ENCODE data around the gene SLC25A38.

The SLC25A38 gene

GRCh38 chr3:39384665-39385000 lies 1.5 kb downstream of the SLC25A38 start:
- no peaks in the 10 kb centered on the region for H3K9me3 ChIP-seq (ENCODE audit: control extremely low read depth in 1 of 5, control insufficient read depth in 4 of 5, insufficient read depth in 2 of 5, low read depth in 1 of 5, low read length in 4 of 5)
- WGBS (ENCODE audit: insufficient coverage) = 71% methylated on average over 3 of the region's 14 CpGs
- H3K27me3 ChIP-seq (replicated peaks in 2 of 5; ENCODE audit: control insufficient read depth in 4 of 5, insufficient read depth in 5 of 5, low read length in 4 of 5) = no peaks in the 10 kb centered on the region
- no peak for DNase-seq
- CTCF ChIA-PET = interaction anchor here (0.9 to 2.9 kb wide), 4 partner anchors 14 to 93 kb away, joined by 3 to 11 read pairs (median 4); no protein-coding TSS in a partner anchor
- peak overlapping the region in 1 of 2 experiments; percentile 73 for H3K27ac ChIP-seq (ENCODE audit: insufficient read depth in 1 of 2, low read depth in 1 of 2, low read length in 2 of 2, poor library complexity in 1 of 2, severe bottlenecking in 2 of 2)
- peaks cover 0 to 16% (median 8%) of the 10 kb centered on the region in 4 experiments for H3K36me3 ChIP-seq (ENCODE audit: control insufficient read depth in 4 of 4, insufficient read depth in 4 of 4, low read length in 3 of 4)
- peak overlapping the region in 6 of 7 experiments; percentile 49 to 95 (median 84) for H3K4me3 ChIP-seq (ENCODE audit: control insufficient read depth in 1 of 7, extremely low read depth in 1 of 7, insufficient read depth in 4 of 7, low read depth in 2 of 7, low read length in 6 of 7)
- POLR2A ChIA-PET = interaction anchor here (1.3 kb wide), 1 partner anchor 13 kb away, joined by 3 read pairs; no protein-coding TSS in a partner anchor
- H3K4me1 ChIP-seq (ENCODE audit: control extremely low read depth in 1 of 4, control insufficient read depth in 4 of 4, insufficient read depth in 4 of 4, low read length in 3 of 4) = peaks cover 0 to 44% (median 30%) of the 10 kb centered on the region in 4 experiments

- no peaks in the 10 kb centered on the region for H3K27me3 ChIP-seq (replicated peaks in 2 of 5; ENCODE audit: control insufficient read depth in 4 of 5, insufficient read depth in 5 of 5, low read length in 4 of 5)
- 83% methylated on average over 9 of the region's 9 CpGs for WGBS (ENCODE audit: insufficient coverage)
- peak overlapping the region in 1 of 7 experiments; percentile 8 for H3K4me3 ChIP-seq (ENCODE audit: control insufficient read depth in 1 of 7, extremely low read depth in 1 of 7, insufficient read depth in 4 of 7, low read depth in 2 of 7, low read length in 6 of 7)
- ChIA-PET POLR2A (no interaction called here), CTCF (interaction anchor here (1.0 to 2.9 kb wide), 6 partner anchors 10 to 97 kb away, joined by 3 to 11 read pairs (median 4); no protein-coding TSS in a partner anchor)
- DNase-seq = no peak
- H3K27ac ChIP-seq (ENCODE audit: insufficient read depth in 1 of 2, low read depth in 1 of 2, low read length in 2 of 2, poor library complexity in 1 of 2, severe bottlenecking in 2 of 2) = no peak overlapping the region
- H3K4me1 ChIP-seq (ENCODE audit: control extremely low read depth in 1 of 4, control insufficient read depth in 4 of 4, insufficient read depth in 4 of 4, low read length in 3 of 4) = peaks cover 0 to 41% (median 29%) of the 10 kb centered on the region in 4 experiments
- peaks cover 0 to 24% (median 14%) of the 10 kb centered on the region in 4 experiments for H3K36me3 ChIP-seq (ENCODE audit: control insufficient read depth in 4 of 4, insufficient read depth in 4 of 4, low read length in 3 of 4)
- no peaks in the 10 kb centered on the region for H3K9me3 ChIP-seq (ENCODE audit: control extremely low read depth in 1 of 5, control insufficient read depth in 4 of 5, insufficient read depth in 2 of 5, low read depth in 1 of 5, low read length in 4 of 5)
Measured at GRCh38 chr3:39385456-39386090, 2.4 kb downstream of the SLC25A38 start.

DNA sequence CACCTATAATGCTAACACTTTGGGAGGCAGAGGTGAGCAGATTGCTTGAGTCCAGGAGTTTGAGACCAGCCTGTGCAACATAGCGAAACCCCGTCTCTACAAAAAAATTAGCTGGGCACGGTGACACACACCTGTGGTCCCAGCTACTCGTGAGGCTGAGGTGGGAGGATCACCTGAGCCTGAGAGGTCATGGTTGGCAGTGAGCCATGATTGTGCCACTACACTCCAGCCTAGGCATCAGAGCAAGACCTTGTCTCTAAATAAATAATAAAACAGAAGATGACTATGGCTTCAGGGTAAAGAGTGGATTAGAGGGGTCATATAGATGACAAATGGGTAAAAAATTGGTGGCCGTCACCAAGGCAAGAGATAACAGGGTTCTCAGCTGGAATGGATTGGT lies 3.1 kb downstream of the SLC25A38 start:
- 100% methylated on average over 3 of the region's 5 CpGs for WGBS (ENCODE audit: insufficient coverage)
- H3K36me3 ChIP-seq (ENCODE audit: control insufficient read depth in 4 of 4, insufficient read depth in 4 of 4, low read length in 3 of 4) = peaks cover 3 to 31% (median 20%) of the 10 kb centered on the region in 4 experiments
- no peak for DNase-seq
- H3K27ac ChIP-seq (ENCODE audit: insufficient read depth in 1 of 2, low read depth in 1 of 2, low read length in 2 of 2, poor library complexity in 1 of 2, severe bottlenecking in 2 of 2) = no peak overlapping the region
- ChIA-PET CTCF (interaction anchor here (0.8 to 2.9 kb wide), 8 partner anchors 8 to 98 kb away, joined by 3 to 11 read pairs (median 4); no protein-coding TSS in a partner anchor), POLR2A (no interaction called here)
- peaks cover 0 to 41% (median 29%) of the 10 kb centered on the region in 4 experiments for H3K4me1 ChIP-seq (ENCODE audit: control extremely low read depth in 1 of 4, control insufficient read depth in 4 of 4, insufficient read depth in 4 of 4, low read length in 3 of 4)
- no peak overlapping the region for H3K4me3 ChIP-seq (ENCODE audit: control insufficient read depth in 1 of 7, extremely low read depth in 1 of 7, insufficient read depth in 4 of 7, low read depth in 2 of 7, low read length in 6 of 7)
- no peaks in the 10 kb centered on the region for H3K9me3 ChIP-seq (ENCODE audit: control extremely low read depth in 1 of 5, control insufficient read depth in 4 of 5, insufficient read depth in 2 of 5, low read depth in 1 of 5, low read length in 4 of 5)
- H3K27me3 ChIP-seq (replicated peaks in 2 of 5; ENCODE audit: control insufficient read depth in 4 of 5, insufficient read depth in 5 of 5, low read length in 4 of 5) = no peaks in the 10 kb centered on the region

DNA sequence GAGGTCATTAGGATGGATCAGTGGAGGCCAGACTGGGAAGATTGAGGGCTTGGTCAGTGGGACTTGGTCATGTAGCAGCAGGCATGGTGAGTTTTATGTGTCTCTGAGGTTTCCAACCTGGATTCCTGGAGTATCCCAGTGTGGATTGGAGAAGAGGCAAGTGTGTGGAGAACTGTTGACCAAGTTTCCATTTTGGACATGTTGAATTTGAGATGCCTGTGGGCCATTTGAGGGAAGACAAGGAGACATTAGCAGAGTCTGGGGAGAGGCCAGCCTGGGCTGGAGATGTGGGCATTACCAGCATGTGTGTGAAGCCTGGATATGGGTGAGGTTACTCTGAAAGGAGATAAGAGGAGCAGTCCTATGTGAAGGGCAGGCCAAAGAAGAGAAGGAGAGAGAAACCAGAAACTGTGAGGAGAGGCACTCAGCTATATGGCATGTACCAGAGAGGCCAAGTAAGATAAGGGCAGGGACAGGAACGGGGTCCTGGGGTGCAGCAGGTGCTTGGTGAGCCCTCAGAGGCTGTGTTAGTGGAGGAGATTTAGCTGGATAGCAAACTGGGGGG lies 4.3 kb downstream of the SLC25A38 start:
- POLR2A ChIA-PET = no interaction called here
- WGBS (ENCODE audit: insufficient coverage) = 75% methylated on average over 1 of the region's 1 CpG
- Histone ChIP-seq H3K36me3 (ENCODE audit: control insufficient read depth in 4 of 4, insufficient read depth in 4 of 4, low read length in 3 of 4) (peaks cover 3 to 42% (median 27%) of the 10 kb centered on the region in 4 experiments), H3K27me3 (replicated peaks in 2 of 5; ENCODE audit: control insufficient read depth in 4 of 5, insufficient read depth in 5 of 5, low read length in 4 of 5) (no peaks in the 10 kb centered on the region), H3K4me3 (ENCODE audit: control insufficient read depth in 1 of 7, extremely low read depth in 1 of 7, insufficient read depth in 4 of 7, low read depth in 2 of 7, low read length in 6 of 7) (no peak overlapping the region), H3K9me3 (ENCODE audit: control extremely low read depth in 1 of 5, control insufficient read depth in 4 of 5, insufficient read depth in 2 of 5, low read depth in 1 of 5, low read length in 4 of 5) (no peaks in the 10 kb centered on the region), H3K4me1 (ENCODE audit: control extremely low read depth in 1 of 4, control insufficient read depth in 4 of 4, insufficient read depth in 4 of 4, low read length in 3 of 4) (peaks cover 0 to 38% (median 27%) of the 10 kb centered on the region in 4 experiments), H3K27ac (ENCODE audit: insufficient read depth in 1 of 2, low read depth in 1 of 2, low read length in 2 of 2, poor library complexity in 1 of 2, severe bottlenecking in 2 of 2) (no peak overlapping the region)
- peak in 2 of 3 donors; percentile 38 to 62 for DNase-seq
- CTCF ChIA-PET = interaction anchor here (2.1 kb wide), 1 partner anchor 10 kb away, joined by 5 read pairs; no protein-coding TSS in a partner anchor

GRCh38 chr3:39388153-39388552 lies 5.0 kb downstream of the SLC25A38 start:
- H3K27ac ChIP-seq (ENCODE audit: insufficient read depth in 1 of 2, low read depth in 1 of 2, low read length in 2 of 2, poor library complexity in 1 of 2, severe bottlenecking in 2 of 2) = no peak overlapping the region
- ChIA-PET POLR2A (no interaction called here), CTCF (interaction anchor here (2.1 kb wide), 1 partner anchor 9 kb away, joined by 5 read pairs; no protein-coding TSS in a partner anchor)
- H3K9me3 ChIP-seq (ENCODE audit: control extremely low read depth in 1 of 5, control insufficient read depth in 4 of 5, insufficient read depth in 2 of 5, low read depth in 1 of 5, low read length in 4 of 5) = no peaks in the 10 kb centered on the region
- H3K27me3 ChIP-seq (replicated peaks in 2 of 5; ENCODE audit: control insufficient read depth in 4 of 5, insufficient read depth in 5 of 5, low read length in 4 of 5) = no peaks in the 10 kb centered on the region
- no peak for DNase-seq
- H3K36me3 ChIP-seq (ENCODE audit: control insufficient read depth in 4 of 4, insufficient read depth in 4 of 4, low read length in 3 of 4) = peaks cover 3 to 46% (median 30%) of the 10 kb centered on the region in 4 experiments
- H3K4me3 ChIP-seq (ENCODE audit: control insufficient read depth in 1 of 7, extremely low read depth in 1 of 7, insufficient read depth in 4 of 7, low read depth in 2 of 7, low read length in 6 of 7) = no peak overlapping the region
- WGBS (ENCODE audit: insufficient coverage) = 100% methylated on average over 2 of the region's 2 CpGs
- H3K4me1 ChIP-seq (ENCODE audit: control extremely low read depth in 1 of 4, control insufficient read depth in 4 of 4, insufficient read depth in 4 of 4, low read length in 3 of 4) = peaks cover 0 to 31% (median 21%) of the 10 kb centered on the region in 4 experiments

- no peaks in the 10 kb centered on the region for H3K27me3 ChIP-seq (replicated peaks in 2 of 5; ENCODE audit: control insufficient read depth in 4 of 5, insufficient read depth in 5 of 5, low read length in 4 of 5)
- 92% methylated on average over 2 of the region's 2 CpGs for WGBS (ENCODE audit: insufficient coverage)
- CTCF ChIA-PET = no interaction called here
- no peaks in the 10 kb centered on the region for H3K9me3 ChIP-seq (ENCODE audit: control extremely low read depth in 1 of 5, control insufficient read depth in 4 of 5, insufficient read depth in 2 of 5, low read depth in 1 of 5, low read length in 4 of 5)
- POLR2A ChIA-PET = no interaction called here
- H3K27ac ChIP-seq (ENCODE audit: insufficient read depth in 1 of 2, low read depth in 1 of 2, low read length in 2 of 2, poor library complexity in 1 of 2, severe bottlenecking in 2 of 2) = peak overlapping the region in 1 of 2 experiments; percentile 16
- DNase-seq = peak in 1 of 3 donors; percentile 53
- peaks cover 0 to 28% (median 16%) of the 10 kb centered on the region in 4 experiments for H3K4me1 ChIP-seq (ENCODE audit: control extremely low read depth in 1 of 4, control insufficient read depth in 4 of 4, insufficient read depth in 4 of 4, low read length in 3 of 4)
- peaks cover 3 to 52% (median 35%) of the 10 kb centered on the region in 4 experiments for H3K36me3 ChIP-seq (ENCODE audit: control insufficient read depth in 4 of 4, insufficient read depth in 4 of 4, low read length in 3 of 4)
- no peak overlapping the region for H3K4me3 ChIP-seq (ENCODE audit: control insufficient read depth in 1 of 7, extremely low read depth in 1 of 7, insufficient read depth in 4 of 7, low read depth in 2 of 7, low read length in 6 of 7)
Measured at GRCh38 chr3:39388741-39389248, 5.6 kb downstream of the SLC25A38 start.

DNA sequence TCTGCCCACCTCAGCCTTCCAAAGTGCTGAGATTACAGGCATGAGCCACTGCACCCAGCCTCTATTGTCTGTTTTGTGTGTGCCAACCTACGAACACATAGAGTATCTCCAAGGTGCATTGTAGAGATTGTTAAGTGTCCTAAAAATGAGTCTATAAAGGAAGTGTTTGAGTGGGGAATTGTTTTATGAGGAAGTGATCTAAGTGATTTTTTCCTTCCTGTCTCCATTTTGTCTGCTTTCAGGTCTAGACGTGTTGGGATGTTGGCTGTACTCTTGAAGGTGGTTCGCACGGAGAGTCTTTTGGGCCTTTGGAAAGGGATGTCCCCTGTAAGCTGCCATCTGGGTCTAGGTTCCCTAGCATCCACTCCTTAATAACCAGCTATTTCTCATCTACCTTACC lies 7.0 kb downstream of the SLC25A38 start:
- H3K27me3 ChIP-seq (replicated peaks in 2 of 5; ENCODE audit: control insufficient read depth in 4 of 5, insufficient read depth in 5 of 5, low read length in 4 of 5) = no peaks in the 10 kb centered on the region
- no peak overlapping the region for H3K27ac ChIP-seq (ENCODE audit: insufficient read depth in 1 of 2, low read depth in 1 of 2, low read length in 2 of 2, poor library complexity in 1 of 2, severe bottlenecking in 2 of 2)
- ChIA-PET POLR2A (interaction anchor here (0.6 kb wide), 1 partner anchor 201 kb away, joined by 3 read pairs; no protein-coding TSS in a partner anchor), CTCF (no interaction called here)
- H3K4me3 ChIP-seq (ENCODE audit: control insufficient read depth in 1 of 7, extremely low read depth in 1 of 7, insufficient read depth in 4 of 7, low read depth in 2 of 7, low read length in 6 of 7) = no peak overlapping the region
- DNase-seq = no peak
- H3K9me3 ChIP-seq (ENCODE audit: control extremely low read depth in 1 of 5, control insufficient read depth in 4 of 5, insufficient read depth in 2 of 5, low read depth in 1 of 5, low read length in 4 of 5) = no peaks in the 10 kb centered on the region
- WGBS (ENCODE audit: insufficient coverage) = 100% methylated on average over 1 of the region's 4 CpGs
- peaks cover 0 to 20% (median 5%) of the 10 kb centered on the region in 4 experiments for H3K4me1 ChIP-seq (ENCODE audit: control extremely low read depth in 1 of 4, control insufficient read depth in 4 of 4, insufficient read depth in 4 of 4, low read length in 3 of 4)
- H3K36me3 ChIP-seq (ENCODE audit: control insufficient read depth in 4 of 4, insufficient read depth in 4 of 4, low read length in 3 of 4) = peaks cover 3 to 61% (median 47%) of the 10 kb centered on the region in 4 experiments
